GM19099 (cell line): ENCODE data around the gene SLC15A1.

Experiments
- POLR2A ChIP-seq: IDR thresholded peaks from 3 replicates; pipeline ENCODE4 v1.6.1; 2011; ENCODE audit warnings: low read depth; ENCODE audit not compliant: insufficient read length; ENCODE audit errors: extremely low read depth

SLC15A1 gene

GRCh38 chr13:98787173-98787572 lies 34.7 kb upstream of the SLC15A1 start:
- no peak for TF ChIP-seq POLR2A

DNA sequence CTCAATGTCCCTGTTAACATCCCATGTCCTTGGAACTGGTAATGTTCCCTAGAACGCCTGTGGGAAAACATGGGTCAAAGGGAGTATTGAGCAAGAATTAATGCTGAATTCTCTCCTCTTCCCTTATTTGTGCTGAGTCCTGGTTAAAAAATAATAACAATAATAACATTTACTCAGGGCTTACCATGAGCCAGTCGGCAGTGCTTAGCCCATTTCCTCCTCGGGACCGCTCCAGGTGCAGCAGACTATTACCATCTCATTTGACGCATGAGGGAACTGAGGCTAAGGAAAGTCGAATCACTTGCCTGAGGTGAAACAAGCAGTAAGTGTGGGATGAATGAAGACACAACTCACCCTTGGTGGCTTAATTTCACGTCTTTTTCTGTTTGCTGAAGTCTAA lies 33.6 kb upstream of the SLC15A1 start:
- no peak for TF ChIP-seq POLR2A

GRCh38 chr13:98785405-98785804 lies 32.9 kb upstream of the SLC15A1 start:
- no peak for TF ChIP-seq POLR2A

DNA sequence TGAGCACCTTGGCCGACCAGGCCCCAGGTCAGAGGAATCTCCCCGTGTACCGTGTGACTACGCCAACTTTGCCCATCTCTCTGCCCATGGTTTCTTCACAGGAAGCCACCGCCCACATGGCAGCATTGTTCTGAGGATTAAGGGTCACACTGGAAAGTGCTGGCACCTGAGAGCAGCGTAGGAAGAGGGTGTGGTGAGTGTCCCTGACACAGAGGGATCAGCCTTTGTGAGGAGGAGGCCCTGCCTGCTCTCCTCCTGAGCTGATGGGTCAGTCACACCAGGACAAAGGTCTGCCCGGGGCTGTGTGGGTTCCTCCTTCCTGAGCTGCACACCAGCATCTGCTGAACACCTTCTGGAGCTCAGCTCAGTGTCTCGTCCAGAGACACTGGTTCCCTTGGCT lies 32.2 kb upstream of the SLC15A1 start:
- no peak for TF ChIP-seq POLR2A

DNA sequence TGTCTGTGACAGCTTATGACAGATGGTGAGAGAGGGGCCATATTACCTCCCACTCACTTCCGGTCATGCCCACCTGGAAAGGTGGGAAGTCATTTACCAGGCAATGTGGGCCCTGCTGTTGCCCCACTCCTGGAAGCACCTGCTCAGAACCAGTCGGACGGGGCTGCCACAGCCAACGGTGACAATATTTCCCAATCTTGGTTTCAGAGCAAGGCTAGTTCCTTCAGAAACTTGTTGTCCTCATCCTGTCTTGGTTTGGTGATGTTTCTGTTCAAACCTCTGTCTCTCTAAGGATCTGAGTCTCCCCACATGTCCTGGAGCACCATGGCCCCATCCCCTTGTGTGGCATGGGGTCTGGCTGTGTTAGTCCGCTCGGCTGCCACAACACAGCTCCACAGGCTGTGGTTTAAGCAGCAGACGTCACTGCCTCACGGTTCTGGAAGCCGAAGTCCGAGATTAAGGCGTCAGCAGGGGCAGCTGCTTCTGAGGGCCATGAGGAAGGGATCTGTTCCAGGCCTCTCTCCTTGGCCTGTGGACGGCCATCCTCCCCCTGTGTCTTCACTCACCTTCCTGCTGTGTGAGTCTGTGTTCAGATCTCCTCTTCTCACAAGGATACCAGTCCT lies 31.5 kb upstream of the SLC15A1 start:
- TF ChIP-seq POLR2A: no peak

- no peak for TF ChIP-seq POLR2A
These were observed 30.2 kb upstream of the SLC15A1 start for GRCh38 chr13:98782654-98783053.

DNA sequence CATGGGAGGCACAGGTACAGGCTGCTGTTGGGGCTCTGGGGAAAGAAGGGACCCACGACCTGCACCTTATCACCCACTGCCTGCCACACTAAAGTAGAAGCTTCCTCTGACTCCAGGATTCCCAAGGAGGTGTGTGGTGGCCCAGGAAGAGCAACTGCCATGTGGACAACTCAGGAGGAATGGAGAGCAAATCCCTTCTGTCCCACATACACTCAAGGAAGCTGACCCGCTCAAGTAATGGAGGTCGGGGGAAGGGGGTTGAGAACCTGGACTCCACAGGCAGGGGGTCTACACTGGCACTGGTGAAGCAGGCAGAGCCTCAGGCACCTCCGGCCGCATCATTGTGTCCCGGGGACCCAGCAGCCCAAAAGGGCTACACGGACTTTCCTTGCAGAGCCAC lies 29.4 kb upstream of the SLC15A1 start:
- no peak for TF ChIP-seq POLR2A

- no peak for TF ChIP-seq POLR2A
These were observed 29.0 kb upstream of the SLC15A1 start for GRCh38 chr13:98781470-98781869.

DNA sequence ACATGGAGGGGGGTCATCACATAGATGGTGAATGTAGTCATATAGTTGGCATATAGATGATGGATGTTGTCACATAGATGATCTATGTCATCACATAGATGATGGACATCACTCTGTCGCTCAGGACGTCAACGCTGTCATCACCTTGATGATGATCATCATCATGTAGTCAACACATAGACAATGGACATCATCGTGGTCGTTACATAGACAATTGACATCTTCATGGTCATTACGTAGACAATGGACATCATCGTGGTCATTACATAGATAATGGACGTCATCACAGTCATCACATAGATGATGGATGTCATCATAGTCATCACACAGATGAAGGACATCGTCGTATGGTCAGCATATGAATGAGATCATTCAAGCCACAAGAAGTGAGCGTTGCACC lies 28.6 kb upstream of the SLC15A1 start:
- no peak for TF ChIP-seq POLR2A

DNA sequence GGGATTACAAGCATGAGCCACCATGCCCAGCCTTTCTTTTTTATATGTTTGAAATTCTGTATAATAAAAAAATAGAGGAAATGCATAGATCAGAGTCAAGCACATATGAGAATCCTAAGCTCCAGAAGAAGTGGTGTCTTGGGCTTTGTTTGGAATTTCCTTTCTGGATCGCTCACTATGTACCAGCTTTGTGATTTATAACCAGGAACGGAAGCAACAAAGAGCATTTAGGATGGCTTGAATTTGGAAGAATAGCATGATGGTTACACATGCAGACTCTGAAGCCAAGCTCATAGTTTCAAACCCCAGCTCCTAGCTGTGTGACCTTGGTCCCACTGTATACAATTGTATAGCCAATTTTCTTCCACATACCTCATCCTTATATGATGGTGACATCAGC lies 28.0 kb upstream of the SLC15A1 start:
- no peak for TF ChIP-seq POLR2A

DNA sequence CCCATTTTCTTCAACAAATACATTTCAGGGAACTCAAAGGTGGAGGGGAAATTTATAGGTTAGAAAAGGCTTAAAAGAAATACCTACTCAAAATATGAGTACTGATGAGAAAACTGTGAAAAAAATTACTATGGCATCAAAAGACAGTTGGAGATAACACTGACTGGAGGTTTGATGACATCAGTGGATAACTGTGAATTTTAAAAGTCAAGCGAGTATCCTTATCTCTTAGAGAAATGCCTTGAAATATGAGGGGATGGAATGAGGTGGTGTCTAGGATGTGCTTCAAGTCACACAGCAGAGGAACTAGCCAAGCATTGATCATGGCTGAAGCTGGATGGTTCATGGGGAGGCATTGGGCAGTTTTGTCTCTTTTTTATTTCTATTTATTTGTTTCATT lies 27.2 kb upstream of the SLC15A1 start:
- TF ChIP-seq POLR2A: no peak

- TF ChIP-seq POLR2A: no peak
These were observed 26.3 kb upstream of the SLC15A1 start for GRCh38 chr13:98778749-98779148.

DNA sequence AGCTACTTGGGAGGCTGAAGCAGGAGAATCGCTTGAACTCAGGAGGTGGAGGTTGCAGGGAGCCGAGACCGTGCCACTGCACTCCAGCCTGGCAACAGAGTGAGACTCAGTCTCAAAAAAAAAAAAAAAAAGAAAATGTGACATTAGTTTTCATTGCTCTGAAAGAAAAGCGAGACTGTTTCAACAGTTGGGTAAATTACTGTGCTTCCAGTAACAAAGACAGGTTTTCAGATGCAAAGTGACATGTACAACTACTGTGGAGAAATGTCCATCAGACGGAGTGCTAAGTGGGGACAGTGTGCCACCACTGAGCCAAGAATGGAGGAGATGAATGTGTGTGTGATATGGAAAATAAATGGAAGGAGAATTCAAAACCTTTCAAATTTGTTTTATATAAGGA lies 24.2 kb upstream of the SLC15A1 start:
- TF ChIP-seq POLR2A: no peak

DNA sequence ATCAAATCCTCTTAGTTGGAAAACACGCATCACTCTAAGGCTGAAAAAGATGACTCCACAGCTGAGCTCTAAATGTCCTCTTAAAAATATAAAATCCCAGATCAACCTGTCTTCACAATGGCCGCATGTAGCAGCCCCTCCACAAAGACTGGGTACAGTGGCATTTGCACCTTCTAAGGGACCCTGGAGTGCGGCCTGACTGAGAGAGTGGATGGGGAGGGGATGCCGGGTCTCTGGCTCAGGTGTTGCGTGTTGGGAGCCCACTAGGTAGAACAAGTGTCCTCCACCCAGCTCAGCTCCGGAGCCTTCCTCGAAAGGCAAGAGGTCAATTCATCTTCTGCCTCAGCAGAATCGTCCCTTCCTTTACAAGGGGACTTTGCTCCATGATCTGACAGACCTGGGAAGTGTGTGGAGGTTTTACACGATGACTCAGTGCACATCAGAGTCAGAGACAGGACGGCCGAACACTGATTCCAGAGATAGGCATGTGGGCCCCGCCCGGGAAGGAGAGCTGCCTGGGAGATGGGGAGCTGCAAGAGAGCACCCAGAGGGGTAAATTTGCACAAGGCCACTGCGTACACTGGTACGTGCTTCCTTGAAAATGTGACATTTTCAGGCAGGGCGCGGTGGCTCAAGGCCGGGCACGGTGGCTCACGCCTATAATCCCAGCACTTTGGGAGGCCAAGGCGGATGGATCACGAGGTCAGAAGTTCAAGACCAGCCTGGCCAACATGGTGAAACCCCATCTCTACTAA lies 23.5 kb upstream of the SLC15A1 start:
- TF ChIP-seq POLR2A: no peak

DNA sequence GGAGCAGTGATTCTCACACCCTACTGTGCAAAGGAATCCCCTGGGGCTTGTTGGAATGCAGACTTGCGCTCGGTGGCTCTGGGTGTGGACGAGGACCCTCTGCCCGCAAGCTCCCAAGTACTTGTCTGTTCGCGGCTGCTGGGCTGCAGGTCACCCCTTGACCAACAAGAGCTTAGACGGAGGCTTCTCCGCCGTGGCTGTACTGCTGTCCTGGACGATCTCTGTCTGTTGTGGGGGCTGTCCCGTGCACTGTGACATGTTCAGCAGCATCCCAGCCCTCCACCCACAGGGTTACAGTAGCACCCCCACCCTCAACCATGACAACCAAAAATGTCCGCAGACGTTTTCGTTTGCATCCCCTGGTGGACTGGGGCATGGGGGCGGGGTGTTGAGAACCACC lies 22.9 kb upstream of the SLC15A1 start:
- no peak for TF ChIP-seq POLR2A

DNA sequence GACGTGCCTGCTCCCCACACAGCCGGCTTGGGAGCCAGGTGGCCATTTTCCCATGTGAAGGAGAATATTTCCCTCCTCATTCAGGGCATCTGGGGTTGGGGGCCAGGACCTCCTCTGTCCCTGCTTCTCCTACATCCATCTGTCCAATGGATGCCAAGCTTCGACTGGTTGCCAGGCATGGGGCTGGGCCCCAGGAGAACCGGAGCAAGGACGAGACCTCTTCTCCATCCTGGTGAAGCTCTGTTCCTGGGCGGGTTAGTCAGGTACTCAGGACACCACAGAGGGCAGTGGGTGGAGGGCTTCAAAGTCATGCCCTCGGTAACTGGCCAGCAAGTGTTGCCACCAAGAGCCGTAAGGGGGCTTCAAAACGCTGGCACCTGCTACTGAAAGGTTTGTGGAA lies 22.3 kb upstream of the SLC15A1 start:
- TF ChIP-seq POLR2A: no peak

- no peak for TF ChIP-seq POLR2A
These were observed 21.4 kb upstream of the SLC15A1 start for GRCh38 chr13:98773921-98774320.

- TF ChIP-seq POLR2A: no peak
These were observed 20.5 kb upstream of the SLC15A1 start for GRCh38 chr13:98772794-98773452.
